ENCODE measurements around the gene PHTF2. TPM values are rescaled to one million over a fixed set of nuclear protein-coding genes. Genes with fewer than 3 reads are reported as not detected.

Gene PHTF2
- total RNA-seq, 1 experiment from 2014 or later, result 20.3 TPM

DNA sequence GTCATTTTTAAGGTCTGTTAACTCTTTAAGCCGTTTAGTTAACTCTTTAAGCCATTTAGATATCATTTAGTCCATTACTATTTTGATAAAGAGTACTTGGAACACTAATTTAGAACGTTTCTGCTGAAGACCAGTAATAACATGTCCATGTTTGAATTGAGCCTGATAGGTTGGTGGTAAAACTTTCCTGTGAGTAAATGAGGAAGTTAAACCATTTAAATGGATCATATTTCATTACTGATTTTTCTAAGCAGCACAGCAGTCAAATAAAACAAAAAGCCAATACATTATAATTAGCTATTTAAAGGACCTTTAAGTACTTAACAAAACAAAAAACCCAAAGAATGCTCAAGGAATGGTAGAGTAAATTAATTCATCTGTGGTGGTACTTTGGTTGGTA lies 29.4 kb downstream of the PHTF2 start:
- H3K27ac Mint-ChIP-seq (ENCODE audit: unreplicated experiment), result no peak overlapping the region
- no peak overlapping the region for H3K4me3 Mint-ChIP-seq (ENCODE audit: low read depth, unreplicated experiment)
- intact Hi-C loops (cut with micrococcal nuclease; ENCODE audit: unreplicated experiment), result no loop called here
- H3K27me3 Mint-ChIP-seq (ENCODE audit: unreplicated experiment), result no peaks in the 10 kb centered on the region
- BruUV-seq (replicated peaks), result no TSS peak
- CTCF ChIA-PET, result no interaction called here
- peaks cover 8% of the 10 kb centered on the region for H3K4me1 Mint-ChIP-seq (ENCODE audit: low read depth, unreplicated experiment)
- DNase-seq, result no peak
- TF ChIP-seq, protein P1, sequence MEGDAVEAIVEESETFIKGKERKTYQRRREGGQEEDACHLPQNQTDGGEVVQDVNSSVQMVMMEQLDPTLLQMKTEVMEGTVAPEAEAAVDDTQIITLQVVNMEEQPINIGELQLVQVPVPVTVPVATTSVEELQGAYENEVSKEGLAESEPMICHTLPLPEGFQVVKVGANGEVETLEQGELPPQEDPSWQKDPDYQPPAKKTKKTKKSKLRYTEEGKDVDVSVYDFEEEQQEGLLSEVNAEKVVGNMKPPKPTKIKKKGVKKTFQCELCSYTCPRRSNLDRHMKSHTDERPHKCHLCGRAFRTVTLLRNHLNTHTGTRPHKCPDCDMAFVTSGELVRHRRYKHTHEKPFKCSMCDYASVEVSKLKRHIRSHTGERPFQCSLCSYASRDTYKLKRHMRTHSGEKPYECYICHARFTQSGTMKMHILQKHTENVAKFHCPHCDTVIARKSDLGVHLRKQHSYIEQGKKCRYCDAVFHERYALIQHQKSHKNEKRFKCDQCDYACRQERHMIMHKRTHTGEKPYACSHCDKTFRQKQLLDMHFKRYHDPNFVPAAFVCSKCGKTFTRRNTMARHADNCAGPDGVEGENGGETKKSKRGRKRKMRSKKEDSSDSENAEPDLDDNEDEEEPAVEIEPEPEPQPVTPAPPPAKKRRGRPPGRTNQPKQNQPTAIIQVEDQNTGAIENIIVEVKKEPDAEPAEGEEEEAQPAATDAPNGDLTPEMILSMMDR (IDR thresholded peaks at IDR 0.05; ENCODE audit: unreplicated experiment), result no peak
- H3K9me3 Mint-ChIP-seq (ENCODE audit: low read depth, unreplicated experiment), result no peaks in the 10 kb centered on the region
- H3K36me3 Mint-ChIP-seq (ENCODE audit: insufficient read depth, unreplicated experiment), result no peaks in the 10 kb centered on the region

DNA sequence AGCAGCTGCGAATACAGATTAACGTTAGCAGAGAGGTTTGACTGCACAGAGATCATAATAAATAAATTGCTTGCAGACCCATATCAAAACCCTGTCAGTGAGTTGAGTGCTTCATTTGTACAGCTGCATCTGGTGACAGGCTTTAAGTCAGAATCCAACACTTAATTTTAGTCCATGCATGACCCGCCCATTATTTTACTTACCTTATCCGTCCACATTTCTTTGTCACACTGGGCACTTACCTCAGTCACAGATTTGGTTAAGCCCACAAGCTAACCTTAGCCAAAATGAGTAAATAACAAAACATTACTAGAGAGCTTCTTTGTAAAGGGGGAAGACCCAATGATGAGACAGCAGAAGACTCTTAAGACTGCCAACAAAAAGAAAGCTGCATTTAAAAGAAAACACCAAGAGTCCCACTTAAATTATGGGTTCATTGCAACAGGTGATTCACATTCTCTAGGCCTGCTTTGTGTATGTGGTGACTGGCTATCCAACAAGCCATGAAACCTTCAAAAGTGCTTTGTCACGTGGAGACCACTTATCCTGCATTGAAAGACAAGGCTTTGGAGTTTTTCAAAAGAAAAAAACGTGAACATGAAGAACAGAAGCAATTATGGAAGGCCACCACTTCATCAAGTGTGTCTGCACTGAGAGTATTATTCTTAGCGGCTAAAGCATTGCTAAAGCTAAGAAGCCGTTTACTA lies 32.2 kb downstream of the PHTF2 start:
- H3K9me3 Mint-ChIP-seq (ENCODE audit: low read depth, unreplicated experiment), result no peaks in the 10 kb centered on the region
- H3K27me3 Mint-ChIP-seq (ENCODE audit: unreplicated experiment), result no peaks in the 10 kb centered on the region
- TF ChIP-seq, protein P1 (IDR thresholded peaks at IDR 0.05; ENCODE audit: unreplicated experiment), result no peak
- H3K27ac Mint-ChIP-seq (ENCODE audit: unreplicated experiment), result no peak overlapping the region
- intact Hi-C loops (cut with micrococcal nuclease; ENCODE audit: unreplicated experiment), result no loop called here
- DNase-seq, result no peak
- no peaks in the 10 kb centered on the region for H3K36me3 Mint-ChIP-seq (ENCODE audit: insufficient read depth, unreplicated experiment)
- H3K4me3 Mint-ChIP-seq (ENCODE audit: low read depth, unreplicated experiment), result no peak overlapping the region
- CTCF ChIA-PET, result no interaction called here
- BruUV-seq (replicated peaks), result no TSS peak
- no peaks in the 10 kb centered on the region for H3K4me1 Mint-ChIP-seq (ENCODE audit: low read depth, unreplicated experiment)

DNA sequence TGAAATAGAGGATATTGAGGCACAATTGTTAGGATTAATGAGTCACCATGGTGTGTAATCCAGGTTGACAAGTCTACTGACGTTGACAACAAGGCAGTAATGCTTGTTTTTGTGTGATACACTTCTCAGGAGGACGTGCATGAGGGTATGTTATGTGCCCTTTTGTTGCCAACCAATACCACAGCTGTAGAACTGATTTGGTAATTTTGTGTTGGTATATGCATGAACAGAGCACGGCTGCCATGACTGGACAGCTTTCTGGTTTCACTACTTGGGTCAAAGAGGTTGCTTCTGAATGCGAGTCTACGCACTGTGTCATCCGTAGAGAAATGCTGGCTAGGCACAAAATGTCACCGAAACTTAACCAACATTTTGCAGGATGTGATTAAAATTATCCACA lies 32.9 kb downstream of the PHTF2 start:
- no peaks in the 10 kb centered on the region for H3K9me3 Mint-ChIP-seq (ENCODE audit: low read depth, unreplicated experiment)
- H3K27me3 Mint-ChIP-seq (ENCODE audit: unreplicated experiment), result no peaks in the 10 kb centered on the region
- H3K4me1 Mint-ChIP-seq (ENCODE audit: low read depth, unreplicated experiment), result no peaks in the 10 kb centered on the region

DNA sequence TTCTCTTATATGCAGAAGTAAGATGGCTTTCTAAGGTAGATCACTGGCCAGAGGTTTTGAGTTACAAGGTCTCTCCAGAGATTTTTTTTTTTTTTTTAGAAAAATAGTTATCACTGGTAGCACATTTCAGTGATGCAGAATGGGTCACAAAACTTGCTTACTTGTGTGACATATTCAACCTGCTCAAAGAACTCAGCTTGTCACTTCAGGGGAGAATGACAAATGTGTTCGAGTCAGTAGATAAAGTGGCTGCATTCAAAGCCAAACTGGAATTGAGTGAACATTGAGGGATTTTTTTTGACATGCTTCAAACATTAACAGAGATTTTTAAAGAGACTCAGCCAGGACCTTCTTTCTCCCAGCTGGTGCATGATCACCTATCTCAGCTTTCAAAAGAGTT lies 33.4 kb downstream of the PHTF2 start:
- Mint-ChIP-seq H3K36me3 (ENCODE audit: insufficient read depth, unreplicated experiment) (no peaks in the 10 kb centered on the region), H3K27ac (ENCODE audit: unreplicated experiment) (no peak overlapping the region), H3K9me3 (ENCODE audit: low read depth, unreplicated experiment) (no peaks in the 10 kb centered on the region), H3K4me1 (ENCODE audit: low read depth, unreplicated experiment) (no peaks in the 10 kb centered on the region), H3K27me3 (ENCODE audit: unreplicated experiment) (no peaks in the 10 kb centered on the region), H3K4me3 (ENCODE audit: low read depth, unreplicated experiment) (no peak overlapping the region)
- TF ChIP-seq, protein P1 (IDR thresholded peaks at IDR 0.05; ENCODE audit: unreplicated experiment), result no peak
- BruUV-seq (replicated peaks), result no TSS peak
- CTCF ChIA-PET, result no interaction called here
- intact Hi-C loops (cut with micrococcal nuclease; ENCODE audit: unreplicated experiment), result no loop called here
- no peak for DNase-seq

More for the DNA sequence above, 32.9 kb downstream of the PHTF2 start:
- BruUV-seq (replicated peaks), result no TSS peak
- no peak for DNase-seq
- intact Hi-C loops (cut with micrococcal nuclease; ENCODE audit: unreplicated experiment), result no loop called here
- Mint-ChIP-seq H3K27ac (ENCODE audit: unreplicated experiment) (no peak overlapping the region), H3K36me3 (ENCODE audit: insufficient read depth, unreplicated experiment) (no peaks in the 10 kb centered on the region), H3K4me3 (ENCODE audit: low read depth, unreplicated experiment) (no peak overlapping the region)
- CTCF ChIA-PET, result no interaction called here
- TF ChIP-seq, protein P1 (IDR thresholded peaks at IDR 0.05; ENCODE audit: unreplicated experiment), result no peak
